H9 (cell line): ENCODE results near the gene LYVE1. TPM values are rescaled to one million over a fixed set of nuclear protein-coding genes. Genes with fewer than 3 reads are reported as not detected.

Experiments
- DNase-seq: peaks from one replicate; pipeline ENCODE4 v3.0.0-alpha.2; 2017
- H2AFZ ChIP-seq: one replicate; pipeline ENCODE4 v1.6.1; 2013; ENCODE audit warnings: mild to moderate bottlenecking, low read length, control low read depth, moderate library complexity
- H2AK5ac ChIP-seq: 2 replicates; pipeline ENCODE4 v1.6.1; 2013; ENCODE audit warnings: low read length, control low read depth, mixed read lengths; ENCODE audit not compliant: insufficient read length
- H2BK120ac ChIP-seq: one replicate; pipeline ENCODE4 v1.6.1; 2013; ENCODE audit warnings: low read depth, mild to moderate bottlenecking, low read length, control low read depth, inconsistent platforms; ENCODE audit not compliant: poor library complexity, severe bottlenecking
- H2BK12ac ChIP-seq: 2 replicates; pipeline ENCODE4 v1.6.1; 2013; ENCODE audit warnings: low read length, control low read depth, mixed read lengths, low read depth; ENCODE audit not compliant: insufficient read length
- H2BK15ac ChIP-seq: 2 replicates; pipeline ENCODE4 v1.6.1; 2013; ENCODE audit warnings: low read depth, low read length, control low read depth
- H2BK20ac ChIP-seq: one replicate; pipeline ENCODE4 v1.6.1; 2013; ENCODE audit warnings: low read depth, mild to moderate bottlenecking, low read length, control low read depth, inconsistent platforms; ENCODE audit not compliant: poor library complexity, severe bottlenecking
- H2BK5ac ChIP-seq: 2 replicates; pipeline ENCODE4 v1.6.1; 2013; ENCODE audit warnings: low read length, control low read depth, mixed read lengths; ENCODE audit not compliant: insufficient read length
- H3K14ac ChIP-seq: 2 replicates; pipeline ENCODE4 v1.6.1; 2013; ENCODE audit warnings: low read length, control low read depth; ENCODE audit not compliant: insufficient read depth
- H3K18ac ChIP-seq: 2 replicates; pipeline ENCODE4 v1.6.1; 2013; ENCODE audit warnings: low read depth, mild to moderate bottlenecking, mixed read lengths, low read length, control low read depth; ENCODE audit not compliant: insufficient read length
- H3K23ac ChIP-seq: 2 replicates; pipeline ENCODE4 v1.6.1; 2013; ENCODE audit warnings: low read length, control low read depth, mixed read lengths, low read depth; ENCODE audit not compliant: insufficient read length
- H3K23me2 ChIP-seq: 2 replicates; pipeline ENCODE4 v1.6.1; 2013; ENCODE audit warnings: low read depth, mild to moderate bottlenecking, mixed read lengths, low read length, control low read depth; ENCODE audit not compliant: insufficient read length, poor library complexity, severe bottlenecking
- H3K27ac ChIP-seq: 2 replicates; pipeline ENCODE4 v1.5.1; 2013; ENCODE audit warnings: low read length, control low read depth, mixed read lengths, low read depth; ENCODE audit not compliant: insufficient read length
- H3K27me3 ChIP-seq: 2 replicates; pipeline ENCODE4 v1.6.1; 2013; ENCODE audit warnings: low read length, control low read depth, inconsistent platforms; ENCODE audit not compliant: insufficient read depth
- H3K4ac ChIP-seq: 2 replicates; pipeline ENCODE4 v1.6.1; 2013; ENCODE audit warnings: low read depth, mild to moderate bottlenecking, control low read depth, inconsistent platforms, low read length, moderate library complexity
- H3K4me1 ChIP-seq: 2 replicates; pipeline ENCODE4 v1.6.1; 2013; ENCODE audit warnings: low read length, control low read depth, inconsistent platforms; ENCODE audit not compliant: insufficient read depth
- H3K4me2 ChIP-seq: 2 replicates; pipeline ENCODE4 v1.6.1; 2013; ENCODE audit warnings: low read length, control low read depth, mixed read lengths; ENCODE audit not compliant: insufficient read length, insufficient read depth
- H3K56ac ChIP-seq: 2 replicates; pipeline ENCODE4 v1.6.1; 2013; ENCODE audit warnings: low read depth, mild to moderate bottlenecking, mixed read lengths, low read length, control low read depth; ENCODE audit not compliant: insufficient read length
- H3K79me1 ChIP-seq: 2 replicates; pipeline ENCODE4 v1.6.1; 2013; ENCODE audit warnings: low read depth, mild to moderate bottlenecking, moderate library complexity, low read length, control low read depth, inconsistent platforms; ENCODE audit not compliant: insufficient read depth, poor library complexity, severe bottlenecking
- H3K79me2 ChIP-seq: 2 replicates; pipeline ENCODE4 v1.6.1; 2013; ENCODE audit warnings: low read length, control low read depth, inconsistent platforms; ENCODE audit not compliant: insufficient read depth
- H3K9ac ChIP-seq: 2 replicates; pipeline ENCODE4 v1.6.1; 2013; ENCODE audit warnings: low read length, control low read depth, mixed read lengths; ENCODE audit not compliant: insufficient read length; ENCODE audit errors: extremely low read depth
- H3K9me3 ChIP-seq: one replicate; pipeline ENCODE4 v1.6.1; 2013; ENCODE audit warnings: low read depth, low read length, inconsistent platforms; ENCODE audit not compliant: control insufficient read depth
- H3T11ph ChIP-seq: one replicate; pipeline ENCODE4 v1.6.1; 2013; ENCODE audit warnings: mild to moderate bottlenecking, low read length, control low read depth, inconsistent platforms
- H4K20me1 ChIP-seq: one replicate; pipeline ENCODE4 v1.6.1; 2013; ENCODE audit not compliant: control insufficient read depth, insufficient read length, insufficient read depth
- H4K5ac ChIP-seq: 2 replicates; pipeline ENCODE4 v1.6.1; 2013; ENCODE audit warnings: low read depth, mild to moderate bottlenecking, mixed read lengths, low read length, control low read depth; ENCODE audit not compliant: insufficient read length
- H4K8ac ChIP-seq: replicated peaks from 2 replicates; pipeline ENCODE4 v1.6.1; 2013; ENCODE audit warnings: low read length, control low read depth, mixed read lengths, low read depth; ENCODE audit not compliant: insufficient read length
- H4K91ac ChIP-seq: 2 replicates; pipeline ENCODE4 v1.6.1; 2013; ENCODE audit warnings: low read depth, mild to moderate bottlenecking, moderate library complexity, mixed read lengths, low read length, control low read depth; ENCODE audit not compliant: insufficient read length
- H3K27ac Mint-ChIP-seq, 3 experiments: 2 replicates in 2 of 3; 3 replicates in 1 of 3; pipeline ENCODE4 v1.8.0; 2020 to 2021; ENCODE audit warnings: mixed read lengths in 3 of 3, mild to moderate bottlenecking in 1 of 3, moderate library complexity in 1 of 3
- H3K27me3 Mint-ChIP-seq: 2 replicates; pipeline ENCODE4 v1.8.0; 2021; ENCODE audit warnings: low read depth, mild to moderate bottlenecking, moderate library complexity, mixed read lengths
- H3K36me3 Mint-ChIP-seq, 3 experiments: 2 replicates in 2 of 3; 3 replicates in 1 of 3; pipeline ENCODE4 v1.8.0; 2020 to 2021; ENCODE audit warnings: low read depth in 3 of 3, mixed read lengths in 3 of 3; ENCODE audit not compliant: insufficient read depth in 1 of 3
- H3K4me1 Mint-ChIP-seq, 2 experiments: 2 replicates each; pipeline ENCODE4 v1.8.0; 2020; ENCODE audit warnings: mixed read lengths in 2 of 2
- H3K4me3 Mint-ChIP-seq, 2 experiments: 2 replicates in 1 of 2; 3 replicates in 1 of 2; pipeline ENCODE4 v1.8.0; 2020 to 2021; ENCODE audit warnings: mild to moderate bottlenecking in 2 of 2, mixed read lengths in 2 of 2, moderate library complexity in 1 of 2
- H3K9me3 Mint-ChIP-seq, 2 experiments: 2 replicates in 1 of 2; 3 replicates in 1 of 2; pipeline ENCODE4 v1.8.0; 2020; ENCODE audit warnings: mild to moderate bottlenecking in 2 of 2, mixed read lengths in 2 of 2, moderate library complexity in 1 of 2
- CTCF ChIP-seq: fragments of 200-600 bp; sonication (generic); conservative IDR thresholded peaks from 3 replicates; pipeline ENCODE4 v1.8.0; 2021; ENCODE audit warnings: antibody characterized with exemption, mild to moderate bottlenecking
- total RNA-seq: library from RNA; stranded (reverse); gene quantifications from 2 replicates; pipeline ENCODE4 v1.2.1, GENCODE V29; 2021

The LYVE1 gene
- total RNA-seq, 1 experiment from 2014 or later: not detected

GRCh38 chr11:10608584-10608983 lies 40.1 kb upstream of the LYVE1 start:
- Histone ChIP-seq H2BK5ac (no peak overlapping the region), H3K4me2 (no peak overlapping the region), H3K9me3 (no peaks in the 10 kb centered on the region), H2AK5ac (no peak overlapping the region), H2BK20ac (no peak overlapping the region), H3K27ac (no peak overlapping the region), H4K8ac (no peak overlapping the region), H3K27me3 (no peaks in the 10 kb centered on the region), H2BK120ac (no peak overlapping the region), H3K4ac (no peak overlapping the region), H2AFZ (no peak overlapping the region), H2BK15ac (no peak overlapping the region), H2BK12ac (no peak overlapping the region), H3K56ac (no peak overlapping the region), H3K14ac (no peak overlapping the region), H4K5ac (no peak overlapping the region), H3T11ph (no peak overlapping the region), H3K9ac (no peak overlapping the region), H3K18ac (no peak overlapping the region), H3K4me1 (peaks cover 7% of the 10 kb centered on the region; the same call in 1 of the 2 replicates), H4K91ac (no peak overlapping the region), H3K79me2 (no peaks in the 10 kb centered on the region), H3K23ac (no peak overlapping the region), H4K20me1 (no peaks in the 10 kb centered on the region), H3K79me1 (no peaks in the 10 kb centered on the region), H3K23me2 (no peaks in the 10 kb centered on the region)
- H3K4me1 Mint-ChIP-seq: peaks cover 13 to 14% of the 10 kb centered on the region in 2 experiments
- DNase-seq: no peak
- TF ChIP-seq CTCF: no peak
- H3K27ac Mint-ChIP-seq: no peak overlapping the region
- H3K9me3 Mint-ChIP-seq: 0 out of 5 replicates have a peak, but pooled peaks cover 0 to 2% of the 10 kb centered on the region in 2 experiments
- no peak overlapping the region for H3K4me3 Mint-ChIP-seq
- H3K36me3 Mint-ChIP-seq: no peaks in the 10 kb centered on the region; a peak in 1 of 7 replicates
- H3K27me3 Mint-ChIP-seq: peaks cover 4% of the 10 kb centered on the region; the same call in 1 of the 2 replicates
